ENCODE measurements around the gene NKPD1. TPM values are rescaled to one million over a fixed set of nuclear protein-coding genes. Genes with fewer than 3 reads are reported as not detected.

The NKPD1 gene
- total RNA-seq, 1 donor from 2014 or later, result 0.11 TPM

DNA sequence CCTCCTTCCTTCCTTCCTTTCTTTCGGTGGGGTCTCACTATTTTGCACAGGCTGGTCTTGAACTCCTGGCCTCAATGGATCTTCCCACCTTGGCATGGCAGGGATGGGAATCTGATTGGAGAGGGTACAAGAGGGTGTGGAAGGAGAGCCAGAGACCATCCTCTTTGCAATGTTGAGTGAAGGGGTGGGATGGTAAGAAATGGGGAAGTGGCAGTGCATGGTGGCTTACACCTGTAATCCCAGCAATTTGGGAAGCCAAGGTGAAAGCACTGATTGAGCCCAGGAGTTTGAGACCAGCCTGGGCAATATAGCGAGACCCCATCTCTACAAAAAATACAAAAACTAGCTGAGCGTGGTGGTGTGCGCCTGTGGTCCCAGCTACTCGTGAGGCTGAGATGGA is 23.3 kb upstream of the NKPD1 start:
- Mint-ChIP-seq H3K4me1 (peaks cover 45% of the 10 kb centered on the region), H3K4me3 (no peak overlapping the region), H3K36me3 (ENCODE audit: low read depth) (peaks cover 22% of the 10 kb centered on the region), H3K9me3 (no peaks in the 10 kb centered on the region), H3K27ac (no peak overlapping the region), H3K27me3 (no peaks in the 10 kb centered on the region)
- no peak for DNase-seq
- intact Hi-C loops (cut with micrococcal nuclease), result no loop called here
- ChIA-PET POLR2A (no interaction called here), CTCF (no interaction called here)
- no peak for ATAC-seq (ENCODE audit: low read depth)
- TF ChIP-seq, protein P1, sequence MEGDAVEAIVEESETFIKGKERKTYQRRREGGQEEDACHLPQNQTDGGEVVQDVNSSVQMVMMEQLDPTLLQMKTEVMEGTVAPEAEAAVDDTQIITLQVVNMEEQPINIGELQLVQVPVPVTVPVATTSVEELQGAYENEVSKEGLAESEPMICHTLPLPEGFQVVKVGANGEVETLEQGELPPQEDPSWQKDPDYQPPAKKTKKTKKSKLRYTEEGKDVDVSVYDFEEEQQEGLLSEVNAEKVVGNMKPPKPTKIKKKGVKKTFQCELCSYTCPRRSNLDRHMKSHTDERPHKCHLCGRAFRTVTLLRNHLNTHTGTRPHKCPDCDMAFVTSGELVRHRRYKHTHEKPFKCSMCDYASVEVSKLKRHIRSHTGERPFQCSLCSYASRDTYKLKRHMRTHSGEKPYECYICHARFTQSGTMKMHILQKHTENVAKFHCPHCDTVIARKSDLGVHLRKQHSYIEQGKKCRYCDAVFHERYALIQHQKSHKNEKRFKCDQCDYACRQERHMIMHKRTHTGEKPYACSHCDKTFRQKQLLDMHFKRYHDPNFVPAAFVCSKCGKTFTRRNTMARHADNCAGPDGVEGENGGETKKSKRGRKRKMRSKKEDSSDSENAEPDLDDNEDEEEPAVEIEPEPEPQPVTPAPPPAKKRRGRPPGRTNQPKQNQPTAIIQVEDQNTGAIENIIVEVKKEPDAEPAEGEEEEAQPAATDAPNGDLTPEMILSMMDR (IDR thresholded peaks at IDR 0.05), result no peak

DNA sequence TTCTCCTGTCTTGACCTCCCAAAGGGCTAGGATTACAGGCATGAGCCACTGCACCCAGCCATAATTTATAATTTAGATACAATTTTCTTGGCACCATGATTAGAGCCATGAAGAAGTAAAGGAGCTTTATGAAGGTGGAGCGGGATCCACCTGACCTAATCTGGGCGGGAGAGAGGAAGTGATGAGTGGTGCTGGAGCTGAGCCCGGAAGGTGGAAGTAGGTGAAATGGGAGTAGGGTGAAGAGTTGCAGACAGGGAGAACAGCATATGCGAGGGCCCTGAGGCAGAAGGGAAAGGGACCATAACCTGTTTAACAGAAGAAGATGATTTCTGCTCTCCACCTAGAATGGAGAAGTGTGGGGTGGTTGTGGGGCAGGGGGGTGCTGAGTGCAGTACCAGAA is 22.0 kb upstream of the NKPD1 start:
- CTCF ChIA-PET, result interaction anchor here (1.2 kb wide), 1 partner anchor 87 kb away, joined by 4 read pairs; no protein-coding TSS in a partner anchor
- peaks cover 52% of the 10 kb centered on the region for H3K4me1 Mint-ChIP-seq
- no peak overlapping the region for H3K27ac Mint-ChIP-seq
- no peaks in the 10 kb centered on the region for H3K9me3 Mint-ChIP-seq
- no peak for DNase-seq
- no peak for ATAC-seq (ENCODE audit: low read depth)
- no peaks in the 10 kb centered on the region for H3K27me3 Mint-ChIP-seq
- peaks cover 28% of the 10 kb centered on the region for H3K36me3 Mint-ChIP-seq (ENCODE audit: low read depth)
- TF ChIP-seq, protein P1 (IDR thresholded peaks at IDR 0.05), result no peak
- POLR2A ChIA-PET, result interaction anchor here (0.6 kb wide), 2 partner anchors 63 to 288 kb away, joined by 6 read pairs; no protein-coding TSS in a partner anchor
- no peak overlapping the region for H3K4me3 Mint-ChIP-seq
- intact Hi-C loops (cut with micrococcal nuclease), result no loop called here

DNA sequence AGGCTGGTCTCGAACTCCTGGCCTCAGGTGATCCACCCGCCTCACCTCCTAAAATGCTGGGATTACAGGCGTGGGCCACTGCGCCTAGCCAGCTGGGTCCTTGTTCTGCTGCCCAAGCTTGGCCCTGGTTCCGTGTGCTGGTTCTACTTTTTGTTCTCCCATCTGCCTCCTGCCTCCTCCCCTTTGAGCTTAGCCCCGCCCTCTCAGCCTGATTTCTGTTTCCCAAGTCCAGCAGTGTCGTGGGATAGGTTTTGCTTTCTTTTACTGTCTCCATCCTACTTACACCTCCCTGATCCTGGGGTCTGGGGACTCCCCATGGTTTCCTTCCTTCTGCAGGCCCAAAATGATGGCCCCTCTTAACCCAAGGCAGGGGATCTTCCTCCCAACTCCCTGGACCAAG is 20.2 kb upstream of the NKPD1 start:
- peaks cover 55% of the 10 kb centered on the region for H3K4me1 Mint-ChIP-seq
- intact Hi-C loops (cut with micrococcal nuclease), result no loop called here
- no peaks in the 10 kb centered on the region for H3K27me3 Mint-ChIP-seq
- POLR2A ChIA-PET, result no interaction called here
- no peaks in the 10 kb centered on the region for H3K9me3 Mint-ChIP-seq
- peaks cover 28% of the 10 kb centered on the region for H3K36me3 Mint-ChIP-seq (ENCODE audit: low read depth)
- DNase-seq (no peak), ATAC-seq (ENCODE audit: low read depth) (no peak)
- TF ChIP-seq, protein P1 (IDR thresholded peaks at IDR 0.05), result no peak
- no peak overlapping the region for H3K27ac Mint-ChIP-seq
- peak overlapping the region; percentile 30 for H3K4me3 Mint-ChIP-seq
- CTCF ChIA-PET, result no interaction called here

DNA sequence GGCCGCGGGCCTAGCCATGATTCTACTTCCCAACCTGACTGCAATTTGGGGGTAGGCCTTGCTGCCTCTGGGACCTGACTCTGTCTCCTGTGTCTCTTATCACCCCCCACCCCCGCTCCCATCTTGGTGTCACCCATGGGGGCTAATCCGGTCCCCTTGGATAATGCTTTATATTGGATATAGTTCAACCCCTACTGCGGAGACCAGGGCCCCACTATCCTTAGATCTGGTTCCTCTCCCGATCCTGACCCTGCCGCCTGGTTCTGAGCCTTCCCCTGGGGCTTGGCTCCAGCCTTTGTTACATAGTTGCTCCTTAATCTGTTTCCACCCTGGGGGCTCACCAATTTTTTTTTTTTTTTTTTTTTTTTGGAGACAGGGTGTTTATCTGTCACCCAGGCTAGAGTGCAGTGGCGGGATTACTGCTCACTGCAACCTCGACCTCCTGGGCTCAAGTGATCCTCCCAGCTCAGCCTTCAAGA is 19.1 kb upstream of the NKPD1 start:
- Mint-ChIP-seq H3K27me3 (no peaks in the 10 kb centered on the region), H3K27ac (no peak overlapping the region), H3K36me3 (ENCODE audit: low read depth) (peaks cover 30% of the 10 kb centered on the region), H3K4me3 (peak overlapping the region; percentile 74), H3K9me3 (no peaks in the 10 kb centered on the region), H3K4me1 (peaks cover 56% of the 10 kb centered on the region)
- no peak for DNase-seq
- TF ChIP-seq, protein P1 (IDR thresholded peaks at IDR 0.05), result no peak
- CTCF ChIA-PET, result no interaction called here
- POLR2A ChIA-PET, result interaction anchor here (0.6 to 2.5 kb wide), 7 partner anchors 54 to 708 kb away, joined by 3 to 53 read pairs (median 5); partner anchors contain the start of genes CLASRP and PPP1R37
- intact Hi-C loops (cut with micrococcal nuclease), result loop anchor here (2.0 to 5.0 kb wide), 4 partner anchors 15 to 428 kb away; partner anchors contain the start of gene MARK4
- ATAC-seq (ENCODE audit: low read depth), result no peak

DNA sequence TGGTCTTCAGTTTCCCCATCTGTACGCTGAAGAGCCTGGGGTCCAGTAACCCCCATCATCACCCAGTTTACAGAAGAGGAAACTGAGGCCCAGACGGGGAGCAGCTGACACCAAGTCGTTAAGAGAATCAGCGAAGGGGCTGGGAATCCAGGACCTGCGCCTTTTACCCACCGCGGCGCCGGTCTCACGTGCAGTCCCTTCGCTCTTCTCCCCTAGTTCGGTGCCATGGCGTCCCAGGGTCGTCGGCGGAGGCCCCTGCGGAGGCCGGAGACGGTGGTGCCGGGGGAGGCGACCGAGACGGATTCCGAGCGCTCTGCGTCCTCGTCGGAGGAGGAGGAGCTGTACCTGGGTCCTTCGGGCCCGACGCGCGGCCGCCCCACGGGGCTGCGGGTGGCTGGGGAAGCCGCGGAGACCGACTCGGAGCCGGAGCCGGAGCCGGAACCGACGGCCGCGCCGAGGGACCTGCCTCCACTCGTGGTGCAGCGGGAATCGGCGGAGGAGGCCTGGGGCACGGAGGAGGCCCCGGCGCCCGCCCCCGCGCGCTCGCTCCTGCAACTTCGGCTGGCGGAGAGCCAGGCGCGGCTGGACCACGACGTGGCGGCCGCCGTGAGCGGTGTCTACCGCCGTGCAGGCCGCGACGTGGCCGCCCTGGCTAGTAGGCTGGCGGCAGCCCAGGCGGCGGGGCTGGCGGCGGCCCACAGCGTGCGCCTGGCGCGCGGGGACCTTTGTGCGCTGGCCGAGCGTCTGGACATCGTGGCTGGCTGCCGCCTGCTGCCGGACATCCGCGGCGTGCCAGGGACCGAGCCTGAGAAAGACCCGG is 18.5 kb upstream of the NKPD1 start:
- CTCF ChIA-PET, result interaction anchor here (0.9 to 1.8 kb wide), 4 partner anchors 13 to 591 kb away, joined by 3 to 11 read pairs (median 3); partner anchors contain the start of gene PPP1R37
- intact Hi-C loops (cut with micrococcal nuclease), result loop anchor here (2.0 to 5.0 kb wide), 4 partner anchors 14 to 427 kb away; partner anchors contain the start of gene MARK4
- no peak for DNase-seq
- peaks cover 30% of the 10 kb centered on the region for H3K36me3 Mint-ChIP-seq (ENCODE audit: low read depth)
- peaks cover 51% of the 10 kb centered on the region for H3K4me1 Mint-ChIP-seq
- peak overlapping the region; percentile 96 for H3K27ac Mint-ChIP-seq
- no peak for ATAC-seq (ENCODE audit: low read depth)
- POLR2A ChIA-PET, result interaction anchor here (0.6 to 3.0 kb wide), 25 partner anchors 7 to 709 kb away, joined by 3 to 53 read pairs (median 5); partner anchors contain the start of genes CLASRP, CLPTM1, FBXO46 and FOXA3
- peak overlapping the region; percentile 94 for H3K4me3 Mint-ChIP-seq
- H3K9me3 Mint-ChIP-seq, result no peaks in the 10 kb centered on the region
- no peaks in the 10 kb centered on the region for H3K27me3 Mint-ChIP-seq
- TF ChIP-seq, protein P1 (IDR thresholded peaks at IDR 0.05), result no peak
